T-cell (primary cell): ENCODE measurements around the gene SPATA20. TPM values are rescaled to one million over a fixed set of nuclear protein-coding genes. Genes with fewer than 3 reads are reported as not detected.

ENCODE experiments used
- ATAC-seq, 4 experiments: fragments of 200-7000 bp in 3 of 4; fragments of 150-1000 bp in 1 of 4; cut with Tn5 transposase; replicated peaks in 1 of 4; 1 replicate in 3 of 4; 2 replicates in 1 of 4; pipeline ENCODE4 v1.10.0; 2021; ENCODE audit warnings: moderate library complexity in 3 of 4, mild to moderate bottlenecking in 2 of 4, moderate number of reproducible peaks in 1 of 4
- CTCF ChIA-PET, 2 donors: fragments of 300-600 bp; sonication (Branson Sonifier 250); formaldehyde crosslinking; loops; one replicate each; lab custom pipeline; 2022; ENCODE audit warnings: antibody characterized with exemption in 2 of 2; lab: Charles Lee
- POLR2A ChIA-PET, 2 donors: fragments of 300-600 bp; sonication (Branson Sonifier 250); formaldehyde crosslinking; loops; one replicate each; lab custom pipeline; 2022; ENCODE audit warnings: antibody characterized with exemption in 2 of 2; lab: Charles Lee
- DNase-seq, 35 experiments: peaks; one replicate each; pipeline versions ENCODE4 v3.0.0 to v3.0.0-alpha.2; 2013 to 2023
- H3K27ac ChIP-seq: one replicate; pipeline ENCODE4 v1.5.1; 2013; ENCODE audit warnings: low read length
- H3K27me3 ChIP-seq, 2 experiments: replicated peaks in 1 of 2; 1 replicate in 1 of 2; 2 replicates in 1 of 2; pipeline versions ENCODE4 v1.6.1 to v1.7.0; 2013; ENCODE audit warnings: low read length in 1 of 2, mixed read lengths in 1 of 2; ENCODE audit not compliant: control insufficient read depth in 2 of 2, insufficient read depth in 2 of 2; ENCODE audit errors: extremely low read depth in 1 of 2
- H3K36me3 ChIP-seq, 2 donors: 1 replicate in 1 of 2; 2 replicates in 1 of 2; pipeline versions ENCODE4 v1.6.1 to v1.7.0; 2013; ENCODE audit warnings: low read length in 1 of 2; ENCODE audit not compliant: control insufficient read depth in 2 of 2, insufficient read depth in 1 of 2; ENCODE audit errors: extremely low read depth in 1 of 2
- H3K4me1 ChIP-seq, 2 experiments: 1 replicate in 1 of 2; 2 replicates in 1 of 2; pipeline versions ENCODE4 v1.6.1 to v1.7.0; 2013; ENCODE audit warnings: low read length in 2 of 2, mixed read lengths in 1 of 2; ENCODE audit not compliant: insufficient read depth in 2 of 2, control insufficient read depth in 1 of 2; ENCODE audit errors: extremely low read depth in 1 of 2
- H3K4me3 ChIP-seq, 2 donors: 1 replicate in 1 of 2; 2 replicates in 1 of 2; pipeline versions ENCODE4 v1.5.1 to v1.7.0; 2013; ENCODE audit warnings: mild to moderate bottlenecking in 2 of 2, low read length in 1 of 2, moderate library complexity in 1 of 2; ENCODE audit not compliant: control insufficient read depth in 1 of 2; ENCODE audit errors: extremely low read depth in 1 of 2
- H3K9me3 ChIP-seq: 2 replicates; pipeline ENCODE4 v1.7.0; 2013
- H3K27ac Mint-ChIP-seq, 2 donors: one replicate each; pipeline ENCODE4 v1.8.0; 2020 to 2021; ENCODE audit warnings: mild to moderate bottlenecking in 2 of 2, mixed read lengths in 2 of 2
- H3K27me3 Mint-ChIP-seq, 2 donors: one replicate each; pipeline ENCODE4 v1.8.0; 2021 to 2022; ENCODE audit warnings: mixed read lengths in 2 of 2
- H3K36me3 Mint-ChIP-seq: one replicate; pipeline ENCODE4 v1.8.0; 2021; ENCODE audit warnings: mixed read lengths
- H3K4me1 Mint-ChIP-seq, 3 donors: one replicate each; pipeline ENCODE4 v1.8.0; 2020 to 2022; ENCODE audit warnings: mixed read lengths in 3 of 3, mild to moderate bottlenecking in 1 of 3
- H3K4me3 Mint-ChIP-seq, 3 donors: one replicate each; pipeline ENCODE4 v1.8.0; 2020 to 2022; ENCODE audit warnings: mild to moderate bottlenecking in 3 of 3, mixed read lengths in 3 of 3, moderate library complexity in 3 of 3
- H3K9me3 Mint-ChIP-seq, 3 donors: one replicate each; pipeline ENCODE4 v1.8.0; 2020 to 2022; ENCODE audit warnings: mixed read lengths in 3 of 3
- WGBS: methylation state at CpG from one replicate; pipeline ENCODE4 v1.1.5; 2013; ENCODE audit warnings: missing lambda C conversion rate; ENCODE audit not compliant: insufficient coverage; 5-methylcytosine and 5-hydroxymethylcytosine counted together
- total RNA-seq, 35 experiments: library from RNA in 6 of 35; stranded (reverse) in 6 of 35; fragments of 120-200 nt in 1 of 35; gene quantifications; one replicate each; pipeline versions ENCODE4 v1.2.1 to v1.2.4 and lab custom pipeline; 2013 to 2026

Gene SPATA20
- total RNA-seq, 5 donors from 2014 or later (not counting 1 experiment from before 2014, with no cell fraction given) = 8.9 to 25.7 (median 20.3) TPM

GRCh38 chr17:50585346-50585745 lies 38.4 kb downstream of the SPATA20 start:
- Histone ChIP-seq H3K9me3 (no peaks in the 10 kb centered on the region), H3K4me3 (no peak overlapping the region), H3K27ac (no peak overlapping the region), H3K27me3 (peaks cover 0 to 36% of the 10 kb centered on the region in 2 experiments), H3K36me3 (no peaks in the 10 kb centered on the region), H3K4me1 (no peaks in the 10 kb centered on the region)
- CTCF ChIA-PET = interaction anchor here in 1 of 2 donors (0.6 kb wide), 1 partner anchor 578 kb away, joined by 4 read pairs; no protein-coding TSS in a partner anchor
- POLR2A ChIA-PET = no interaction called here
- Mint-ChIP-seq H3K9me3 (no peaks in the 10 kb centered on the region), H3K27me3 (peaks cover 16 to 26% of the 10 kb centered on the region in 2 donors), H3K36me3 (no peaks in the 10 kb centered on the region), H3K27ac (no peak overlapping the region), H3K4me1 (no peaks in the 10 kb centered on the region), H3K4me3 (no peak overlapping the region)
- DNase-seq (no peak), ATAC-seq (no peak)
- WGBS = 83% methylated on average over 3 of the region's 4 CpGs

GRCh38 chr17:50585891-50586290 lies 38.9 kb downstream of the SPATA20 start:
- no peak overlapping the region for H3K27ac ChIP-seq
- Mint-ChIP-seq H3K27me3 (peaks cover 14 to 25% of the 10 kb centered on the region in 2 donors), H3K36me3 (no peaks in the 10 kb centered on the region), H3K4me1 (no peaks in the 10 kb centered on the region), H3K4me3 (no peak overlapping the region), H3K27ac (no peak overlapping the region), H3K9me3 (no peaks in the 10 kb centered on the region)
- H3K36me3 ChIP-seq = no peaks in the 10 kb centered on the region
- no peak for ATAC-seq
- WGBS = 56% methylated on average over 8 of the region's 8 CpGs
- no peaks in the 10 kb centered on the region for H3K9me3 ChIP-seq
- no peaks in the 10 kb centered on the region for H3K4me1 ChIP-seq
- POLR2A ChIA-PET = no interaction called here
- CTCF ChIA-PET = no interaction called here
- peaks cover 0 to 33% of the 10 kb centered on the region in 2 experiments for H3K27me3 ChIP-seq
- no peak for DNase-seq
- no peak overlapping the region for H3K4me3 ChIP-seq

- WGBS = 85% methylated on average over 6 of the region's 9 CpGs
- no peak for DNase-seq
- no peaks in the 10 kb centered on the region for H3K36me3 ChIP-seq
Measured at GRCh38 chr17:50586421-50587247, 39.7 kb downstream of the SPATA20 start.

GRCh38 chr17:50587571-50587970 lies 40.6 kb downstream of the SPATA20 start:
- H3K9me3 Mint-ChIP-seq = no peaks in the 10 kb centered on the region
- H3K27ac Mint-ChIP-seq = no peak overlapping the region
- no peaks in the 10 kb centered on the region for H3K4me1 Mint-ChIP-seq
- H3K4me1 ChIP-seq = no peaks in the 10 kb centered on the region
- no peak overlapping the region for H3K4me3 ChIP-seq
- H3K36me3 ChIP-seq = no peaks in the 10 kb centered on the region
- H3K9me3 ChIP-seq = no peaks in the 10 kb centered on the region
- H3K27ac ChIP-seq = no peak overlapping the region
- H3K27me3 ChIP-seq = peaks cover 0 to 31% of the 10 kb centered on the region in 2 experiments
- 83% methylated on average over 4 of the region's 9 CpGs for WGBS
- CTCF ChIA-PET = no interaction called here
- no peak overlapping the region for H3K4me3 Mint-ChIP-seq
- DNase-seq = no peak
- H3K36me3 Mint-ChIP-seq = no peaks in the 10 kb centered on the region
- POLR2A ChIA-PET = no interaction called here
- no peak for ATAC-seq
- peaks cover 13 to 14% of the 10 kb centered on the region in 2 donors for H3K27me3 Mint-ChIP-seq

More at GRCh38 chr17:50586421-50587247, 39.7 kb downstream of the SPATA20 start:
- Mint-ChIP-seq H3K27ac (no peak overlapping the region), H3K36me3 (no peaks in the 10 kb centered on the region), H3K9me3 (no peaks in the 10 kb centered on the region), H3K27me3 (peaks cover 12 to 19% of the 10 kb centered on the region in 2 donors), H3K4me3 (no peak overlapping the region), H3K4me1 (no peaks in the 10 kb centered on the region)
- POLR2A ChIA-PET = no interaction called here
- H3K27me3 ChIP-seq = peaks cover 0 to 32% of the 10 kb centered on the region in 2 experiments
- no peak for ATAC-seq
- no peaks in the 10 kb centered on the region for H3K9me3 ChIP-seq
- H3K4me1 ChIP-seq = no peaks in the 10 kb centered on the region
- no peak overlapping the region for H3K4me3 ChIP-seq
- CTCF ChIA-PET = interaction anchor here in 1 of 2 donors (0.5 kb wide), 1 partner anchor 736 kb away, joined by 3 read pairs; no protein-coding TSS in a partner anchor
- H3K27ac ChIP-seq = no peak overlapping the region

- no peaks in the 10 kb centered on the region for H3K4me1 Mint-ChIP-seq
- no peak overlapping the region for H3K4me3 Mint-ChIP-seq
- Histone ChIP-seq H3K36me3 (no peaks in the 10 kb centered on the region), H3K27ac (no peak overlapping the region), H3K4me3 (no peak overlapping the region), H3K9me3 (no peaks in the 10 kb centered on the region), H3K4me1 (no peaks in the 10 kb centered on the region), H3K27me3 (peaks cover 0 to 36% of the 10 kb centered on the region in 2 experiments)
- ATAC-seq (no peak), DNase-seq (no peak)
- H3K36me3 Mint-ChIP-seq = no peaks in the 10 kb centered on the region
- ChIA-PET CTCF (interaction anchor here in 1 of 2 donors (0.6 kb wide), 1 partner anchor 117 kb away, joined by 5 read pairs; no protein-coding TSS in a partner anchor), POLR2A (no interaction called here)
- no peaks in the 10 kb centered on the region for H3K9me3 Mint-ChIP-seq
- no peak overlapping the region for H3K27ac Mint-ChIP-seq
- 86% methylated on average over 16 of the region's 18 CpGs for WGBS
- H3K27me3 Mint-ChIP-seq = peaks cover 10 to 11% of the 10 kb centered on the region in 2 donors
Measured at GRCh38 chr17:50588391-50589049, 41.5 kb downstream of the SPATA20 start.

- H3K36me3 Mint-ChIP-seq = no peaks in the 10 kb centered on the region
- no peak overlapping the region for H3K27ac Mint-ChIP-seq
- WGBS = 57% methylated on average over 10 of the region's 10 CpGs
- no peaks in the 10 kb centered on the region for H3K9me3 Mint-ChIP-seq
- H3K27me3 ChIP-seq = peaks cover 0 to 34% of the 10 kb centered on the region in 2 experiments
- DNase-seq (no peak), ATAC-seq (no peak)
- ChIA-PET POLR2A (no interaction called here), CTCF (interaction anchor here in 1 of 2 donors (0.6 kb wide), 1 partner anchor 116 kb away, joined by 5 read pairs; no protein-coding TSS in a partner anchor)
- H3K4me1 Mint-ChIP-seq = no peaks in the 10 kb centered on the region
- H3K27me3 Mint-ChIP-seq = peaks cover 4 to 5% of the 10 kb centered on the region in 2 donors
- no peaks in the 10 kb centered on the region for H3K36me3 ChIP-seq
- no peak overlapping the region for H3K4me3 Mint-ChIP-seq
- no peak overlapping the region for H3K4me3 ChIP-seq
- no peaks in the 10 kb centered on the region for H3K4me1 ChIP-seq
- H3K9me3 ChIP-seq = no peaks in the 10 kb centered on the region
- no peak overlapping the region for H3K27ac ChIP-seq
Measured at GRCh38 chr17:50589095-50589705, 42.2 kb downstream of the SPATA20 start.
